GM23338 (cell line): ENCODE data around the gene INO80E. TPM values are rescaled to one million over a fixed set of nuclear protein-coding genes. Genes with fewer than 3 reads are reported as not detected.

ENCODE experiments used
- ATAC-seq: fragments of 200-7000 bp; cut with Tn5 transposase; 3 replicates; pipeline ENCODE4 v1.9.1; 2020
- DNase-seq: peaks from one replicate; pipeline ENCODE4 v3.0.0-alpha.2; 2015; ENCODE audit warnings: low spot score
- H2AFZ ChIP-seq: fragments of 200-600 bp; sonication (generic); 2 replicates; pipeline ENCODE4 v1.8.0; 2016; ENCODE audit warnings: antibody characterized with exemption, mild to moderate bottlenecking, moderate library complexity
- H3F3A ChIP-seq: fragments of 200-600 bp; sonication (generic); replicated peaks from 2 replicates; pipeline ENCODE4 v1.8.0; 2017; ENCODE audit warnings: antibody characterized with exemption, mixed run types, low read depth
- H3K27ac ChIP-seq: fragments of 200-600 bp; sonication (generic); 2 replicates; pipeline ENCODE4 v1.6.1; 2016; ENCODE audit warnings: low read depth
- H3K27me3 ChIP-seq: fragments of 200-600 bp; sonication (generic); 2 replicates; pipeline ENCODE4 v1.8.0; 2016; ENCODE audit warnings: mild to moderate bottlenecking, mixed run types, moderate library complexity; ENCODE audit not compliant: insufficient read depth
- H3K36me3 ChIP-seq: fragments of 200-600 bp; sonication (generic); 2 replicates; pipeline ENCODE4 v1.8.0; 2016; ENCODE audit warnings: mild to moderate bottlenecking; ENCODE audit not compliant: insufficient read depth
- H3K4me1 ChIP-seq: fragments of 200-600 bp; sonication (generic); 2 replicates; pipeline ENCODE4 v1.8.0; 2016; ENCODE audit warnings: mild to moderate bottlenecking, moderate library complexity; ENCODE audit not compliant: insufficient read depth
- H3K4me2 ChIP-seq: fragments of 200-600 bp; sonication (generic); 2 replicates; pipeline ENCODE4 v1.7.1; 2017; ENCODE audit warnings: mixed run types
- H3K4me3 ChIP-seq: fragments of 200-600 bp; sonication (generic); 2 replicates; pipeline ENCODE4 v1.6.1; 2016; ENCODE audit warnings: mixed run types
- H3K79me2 ChIP-seq: fragments of 200-600 bp; sonication (generic); replicated peaks from 2 replicates; pipeline ENCODE4 v1.8.0; 2017; ENCODE audit warnings: mild to moderate bottlenecking; ENCODE audit not compliant: insufficient read depth
- H3K9me2 ChIP-seq: fragments of 200-600 bp; sonication (generic); 2 replicates; pipeline ENCODE4 v1.8.0; 2017; ENCODE audit not compliant: insufficient read depth
- H4K20me1 ChIP-seq: fragments of 200-600 bp; sonication (generic); replicated peaks from 2 replicates; pipeline ENCODE4 v1.8.0; 2017; ENCODE audit warnings: mild to moderate bottlenecking; ENCODE audit not compliant: insufficient read depth
- H3K27ac Mint-ChIP-seq: 2 replicates; pipeline ENCODE4 v1.8.0; 2020; ENCODE audit warnings: inconsistent platforms, mild to moderate bottlenecking, moderate library complexity, mixed read lengths
- H3K27me3 Mint-ChIP-seq: 3 replicates; pipeline ENCODE4 v1.8.0; 2022; ENCODE audit warnings: low read depth, mild to moderate bottlenecking, moderate library complexity, mixed read lengths, inconsistent platforms; ENCODE audit not compliant: insufficient read depth, poor library complexity
- H3K36me3 Mint-ChIP-seq: 3 replicates; pipeline ENCODE4 v1.8.0; 2021; ENCODE audit warnings: low read depth, mild to moderate bottlenecking, inconsistent platforms, moderate library complexity, mixed read lengths
- H3K4me1 Mint-ChIP-seq: 3 replicates; pipeline ENCODE4 v1.8.0; 2020; ENCODE audit warnings: mild to moderate bottlenecking, inconsistent platforms, mixed read lengths
- H3K4me3 Mint-ChIP-seq: 3 replicates; pipeline ENCODE4 v1.8.0; 2021; ENCODE audit warnings: moderate library complexity, mild to moderate bottlenecking, inconsistent platforms, mixed read lengths
- H3K9me3 Mint-ChIP-seq: 3 replicates; pipeline ENCODE4 v1.8.0; 2020; ENCODE audit warnings: moderate library complexity, mild to moderate bottlenecking, inconsistent platforms, mixed read lengths
- CREB1 ChIP-seq: fragments of 250-450 bp; sonication (Bioruptor Pico); IDR thresholded peaks from 2 replicates; pipeline ENCODE4 v1.5.0; 2020; ENCODE audit warnings: low read depth, mild to moderate bottlenecking, moderate library complexity
- CTCF ChIP-seq, 2 experiments: fragments of 200-600 bp in 1 of 2; sonication (generic) in 1 of 2; conservative IDR thresholded peaks; 2 replicates each; pipeline versions ENCODE4 v1.5.1 to v1.6.1; 2016 to 2017; ENCODE audit warnings: antibody characterized with exemption in 2 of 2, low read depth in 2 of 2, mild to moderate bottlenecking in 2 of 2, moderate library complexity in 1 of 2
- ETS1 ChIP-seq: IDR thresholded peaks from 2 replicates; pipeline ENCODE4 v1.6.1; 2016; ENCODE audit warnings: antibody characterized with exemption
- EZH2 ChIP-seq: fragments of 200-600 bp; sonication (generic); IDR thresholded peaks from one replicate; pipeline ENCODE4 v1.8.0; 2017; ENCODE audit warnings: antibody characterized with exemption, mild to moderate bottlenecking, low read depth; ENCODE audit not compliant: unreplicated experiment
- EZH2phosphoT487 ChIP-seq: fragments of 200-600 bp; sonication (generic); IDR thresholded peaks from one replicate; pipeline ENCODE4 v1.8.1; 2018; ENCODE audit warnings: antibody characterized with exemption; ENCODE audit not compliant: unreplicated experiment
- JUNB ChIP-seq: IDR thresholded peaks from one replicate; pipeline ENCODE4 v1.6.1; 2016; ENCODE audit warnings: antibody characterized with exemption; ENCODE audit not compliant: unreplicated experiment
- NANOG ChIP-seq: IDR thresholded peaks from 2 replicates; pipeline ENCODE4 v1.6.1; 2016; ENCODE audit warnings: antibody characterized with exemption, borderline replicate concordance
- POLR2AphosphoS5 ChIP-seq: IDR thresholded peaks from 2 replicates; pipeline ENCODE4 v1.6.1; 2016; ENCODE audit warnings: antibody characterized with exemption, low read depth
- REST ChIP-seq: IDR thresholded peaks from one replicate; pipeline ENCODE4 v1.6.1; 2018; ENCODE audit warnings: antibody characterized with exemption; ENCODE audit not compliant: unreplicated experiment
- STAT1 ChIP-seq: IDR thresholded peaks from one replicate; pipeline ENCODE4 v1.6.1; 2016; ENCODE audit warnings: antibody characterized with exemption; ENCODE audit not compliant: unreplicated experiment
- ZNF114 ChIP-seq: fragments of 250-450 bp; sonication (Bioruptor Pico); IDR thresholded peaks from 2 replicates; pipeline ENCODE4 v1.5.0; 2020; ENCODE audit warnings: mild to moderate bottlenecking, moderate library complexity
- ZNF331 ChIP-seq: fragments of 250-450 bp; sonication (Bioruptor Pico); IDR thresholded peaks from 2 replicates; pipeline ENCODE4 v1.5.0; 2020; ENCODE audit warnings: low read depth, mild to moderate bottlenecking, moderate library complexity
- ZNF462 ChIP-seq: fragments of 250-450 bp; sonication (Bioruptor Pico); IDR thresholded peaks from 2 replicates; pipeline ENCODE4 v1.5.0; 2020; ENCODE audit warnings: mild to moderate bottlenecking, moderate library complexity
- polyA plus RNA-seq: library from polyadenylated mRNA; unstranded; fragments of >200 nt; fragmentation: Nextera tagmentation; extraction: Ambion mirVana; gene quantifications from 2 replicates; pipeline ENCODE4 v1.2.1, GENCODE V29; 2016
- total RNA-seq: library from RNA; depleted of rRNA; stranded (reverse); fragments of >200 nt; shearing (Covaris generic); gene quantifications from 2 replicates; pipeline ENCODE4 v1.2.3, GENCODE V29; 2014

INO80E gene
- total and polyA plus RNA-seq, 2 experiments from 2014 or later: 66.0 to 71.0 TPM

- H3K36me3 Mint-ChIP-seq: no peaks in the 10 kb centered on the region
- Histone ChIP-seq H3K79me2 (no peaks in the 10 kb centered on the region), H3K9me2 (no peaks in the 10 kb centered on the region), H3K27me3 (peaks cover 33% of the 10 kb centered on the region), H3K4me2 (peak overlapping the region; percentile 87), H3F3A (0 out of 2 replicates have a peak, but pooled peaks cover 4% of the 10 kb centered on the region), H2AFZ (peak overlapping the region; percentile 87), H4K20me1 (no peaks in the 10 kb centered on the region), H3K4me3 (peak overlapping the region; percentile 91), H3K4me1 (peaks cover 11% of the 10 kb centered on the region; the same call in 1 of the 2 replicates), H3K27ac (no peak overlapping the region), H3K36me3 (no peaks in the 10 kb centered on the region)
- ATAC-seq (peak; percentile 38), DNase-seq (peak; percentile 68)
- no peak overlapping the region for H3K27ac Mint-ChIP-seq
- H3K4me3 Mint-ChIP-seq: peak overlapping the region; percentile 77
- peaks cover 28% of the 10 kb centered on the region for H3K27me3 Mint-ChIP-seq
- H3K4me1 Mint-ChIP-seq: peaks cover 23% of the 10 kb centered on the region
- TF ChIP-seq EZH2phosphoT487 (no peak), CTCF (conservative IDR thresholded peaks at IDR 0.05; ENCODE audit: low read depth in 2 of 2) (no peak), NANOG (no peak), ETS1 (no peak), CREB1 (no peak), ZNF331 (no peak), EZH2 (no peak), ZNF462 (no peak), ZNF114 (CRISPR knock-in tag) (no peak), STAT1 (no peak), REST (no peak), JUNB (no peak), POLR2AphosphoS5 (no peak; the same call in 1 of the 2 replicates)
- peaks cover 2% of the 10 kb centered on the region; the same call in 1 of the 3 replicates for H3K9me3 Mint-ChIP-seq
Observed at GRCh38 chr16:30011714-30012504, 15.9 kb downstream of the INO80E start.
